Measurements from ENCODE around the gene SCRN1. TPM values are rescaled to one million over a fixed set of nuclear protein-coding genes. Genes with fewer than 3 reads are reported as not detected.

The SCRN1 gene
- total RNA-seq, 1 experiment from 2014 or later, result 116 TPM

- no peak overlapping the region for H3K27ac Mint-ChIP-seq (ENCODE audit: unreplicated experiment)
- DNase-seq, result no peak
- intact Hi-C loops (cut with micrococcal nuclease; ENCODE audit: unreplicated experiment), result no loop called here
- no peaks in the 10 kb centered on the region for H3K4me1 Mint-ChIP-seq (ENCODE audit: low read depth, unreplicated experiment)
- no TSS peak for BruUV-seq (replicated peaks)
- no peak overlapping the region for H3K4me3 Mint-ChIP-seq (ENCODE audit: low read depth, unreplicated experiment)
- CTCF ChIA-PET, result interaction anchor here (0.6 to 1.3 kb wide), 2 partner anchors 211 to 540 kb away, joined by 3 read pairs; no protein-coding TSS in a partner anchor
- TF ChIP-seq CTCF (IDR thresholded peaks at IDR 0.05; ENCODE audit: unreplicated experiment), result no peak
- peaks cover 42% of the 10 kb centered on the region for H3K36me3 Mint-ChIP-seq (ENCODE audit: insufficient read depth, unreplicated experiment)
- no peaks in the 10 kb centered on the region for H3K9me3 Mint-ChIP-seq (ENCODE audit: low read depth, unreplicated experiment)
- no peaks in the 10 kb centered on the region for H3K27me3 Mint-ChIP-seq (ENCODE audit: unreplicated experiment)
These were observed 30.8 kb downstream of the SCRN1 start for GRCh38 chr7:29958667-29959358.

- intact Hi-C loops (cut with micrococcal nuclease; ENCODE audit: unreplicated experiment), result no loop called here
- DNase-seq, result no peak
- TF ChIP-seq CTCF (IDR thresholded peaks at IDR 0.05; ENCODE audit: unreplicated experiment), result no peak
- Mint-ChIP-seq H3K9me3 (ENCODE audit: low read depth, unreplicated experiment) (no peaks in the 10 kb centered on the region), H3K36me3 (ENCODE audit: insufficient read depth, unreplicated experiment) (peaks cover 38% of the 10 kb centered on the region), H3K27ac (ENCODE audit: unreplicated experiment) (no peak overlapping the region), H3K4me1 (ENCODE audit: low read depth, unreplicated experiment) (no peaks in the 10 kb centered on the region), H3K4me3 (ENCODE audit: low read depth, unreplicated experiment) (no peak overlapping the region), H3K27me3 (ENCODE audit: unreplicated experiment) (no peaks in the 10 kb centered on the region)
- no TSS peak for BruUV-seq (replicated peaks)
- CTCF ChIA-PET, result interaction anchor here (1.3 kb wide), 1 partner anchor 209 kb away, joined by 3 read pairs; no protein-coding TSS in a partner anchor
These were observed 31.9 kb downstream of the SCRN1 start for GRCh38 chr7:29957521-29958310.

GRCh38 chr7:29956487-29956836 lies 33.1 kb downstream of the SCRN1 start:
- Mint-ChIP-seq H3K9me3 (ENCODE audit: low read depth, unreplicated experiment) (no peaks in the 10 kb centered on the region), H3K27me3 (ENCODE audit: unreplicated experiment) (no peaks in the 10 kb centered on the region), H3K4me1 (ENCODE audit: low read depth, unreplicated experiment) (no peaks in the 10 kb centered on the region), H3K36me3 (ENCODE audit: insufficient read depth, unreplicated experiment) (peaks cover 40% of the 10 kb centered on the region), H3K4me3 (ENCODE audit: low read depth, unreplicated experiment) (no peak overlapping the region), H3K27ac (ENCODE audit: unreplicated experiment) (no peak overlapping the region)
- CTCF ChIA-PET, result no interaction called here
- DNase-seq, result no peak
- BruUV-seq (replicated peaks), result no TSS peak
- intact Hi-C loops (cut with micrococcal nuclease; ENCODE audit: unreplicated experiment), result no loop called here
- no peak for TF ChIP-seq CTCF (IDR thresholded peaks at IDR 0.05; ENCODE audit: unreplicated experiment)

- H3K27ac Mint-ChIP-seq (ENCODE audit: unreplicated experiment), result no peak overlapping the region
These were observed 33.7 kb downstream of the SCRN1 start for GRCh38 chr7:29955799-29956486.

More at GRCh38 chr7:29955799-29956486, 33.7 kb downstream of the SCRN1 start:
- CTCF ChIA-PET, result no interaction called here
- TF ChIP-seq CTCF (IDR thresholded peaks at IDR 0.05; ENCODE audit: unreplicated experiment), result no peak
- no peak for DNase-seq
- BruUV-seq (replicated peaks), result no TSS peak
- Mint-ChIP-seq H3K9me3 (ENCODE audit: low read depth, unreplicated experiment) (no peaks in the 10 kb centered on the region), H3K4me3 (ENCODE audit: low read depth, unreplicated experiment) (no peak overlapping the region), H3K4me1 (ENCODE audit: low read depth, unreplicated experiment) (no peaks in the 10 kb centered on the region), H3K36me3 (ENCODE audit: insufficient read depth, unreplicated experiment) (peaks cover 45% of the 10 kb centered on the region), H3K27me3 (ENCODE audit: unreplicated experiment) (no peaks in the 10 kb centered on the region)
- intact Hi-C loops (cut with micrococcal nuclease; ENCODE audit: unreplicated experiment), result no loop called here
